ENCODE results near the gene TRAPPC3L. TPM values are rescaled to one million over a fixed set of nuclear protein-coding genes. Genes with fewer than 3 reads are reported as not detected.

TRAPPC3L gene
- total and polyA plus RNA-seq, 9 of the 15 experiments (the other 6 are each of a cell fraction or from before 2014, with no cell fraction given): not detected

DNA sequence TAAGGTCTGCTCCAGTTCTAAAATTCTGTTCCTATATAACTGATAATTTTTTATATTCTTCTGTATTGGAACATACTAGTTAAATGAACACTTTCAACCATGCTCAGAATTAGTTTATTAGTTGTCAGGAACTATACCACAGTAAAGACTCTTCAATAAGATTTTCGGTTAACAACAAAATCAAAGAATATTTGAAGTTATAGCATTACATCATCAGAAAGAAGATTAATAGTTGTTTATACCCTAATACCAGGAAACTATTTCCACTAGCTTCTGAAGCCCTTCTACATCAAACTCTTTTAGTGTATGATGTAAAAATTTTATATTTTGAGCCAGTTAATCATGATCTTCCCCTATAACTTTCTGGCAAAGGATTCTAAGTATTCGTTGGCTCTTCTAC lies 14.6 kb upstream of the TRAPPC3L start:
- intact Hi-C loops (cut with micrococcal nuclease): loop anchor here (2.0 kb wide), 2 partner anchors 85 to 273 kb away; no protein-coding TSS in a partner anchor
- TF ChIP-seq ZNF444 (CRISPR knock-in tag; IDR thresholded peaks at IDR 0.05) (no peak), FOXK2 (conservative IDR thresholded peaks at IDR 0.05 in 1 of 2, IDR thresholded peaks at IDR 0.05 in 1 of 2; ENCODE audit: low read depth in 2 of 2) (no peak), SMARCC2 (IDR thresholded peaks at IDR 0.05; ENCODE audit: low read depth) (no peak), E2F8 (IDR thresholded peaks at IDR 0.05; ENCODE audit: low read depth, partially characterized antibody) (no peak), ZNF146 (CRISPR knock-in tag; IDR thresholded peaks at IDR 0.05; ENCODE audit: unreplicated experiment) (no peak), ZNF23 (CRISPR knock-in tag; IDR thresholded peaks at IDR 0.05) (no peak), SMARCB1 (IDR thresholded peaks at IDR 0.05; ENCODE audit: insufficient read length, low read depth) (no peak), NFRKB (IDR thresholded peaks at IDR 0.05; ENCODE audit: low read depth) (no peak), PCBP2 (IDR thresholded peaks at IDR 0.05; ENCODE audit: low read depth, low read length, poor library complexity, severe bottlenecking) (no peak), MNT (conservative IDR thresholded peaks at IDR 0.05) (no peak), U2AF2 (optimal IDR thresholded peaks at IDR 0.05; ENCODE audit: low read depth, low read length) (no peak), PTBP1 (IDR thresholded peaks at IDR 0.05; ENCODE audit: low read depth, low read length) (no peak)
- CTCF ChIA-PET (ENCODE audit: low intra/inter-chr PET ratio): interaction anchor here (1.8 kb wide), 2 partner anchors 24 to 342 kb away, joined by 5 to 7 read pairs; no protein-coding TSS in a partner anchor

More for the DNA sequence above, 14.6 kb upstream of the TRAPPC3L start:
- FAIRE-seq (no peak), ATAC-seq (no peak), DNase-seq (ENCODE audit: extremely low read depth in 1 of 4, low spot score in 3 of 4) (no peak)
- H2AFZ ChIP-seq (ENCODE audit: low read depth, low read length): no peak overlapping the region
- in situ Hi-C loops (cut with MboI): no loop called here
- H3K4me3 ChIP-seq: no peak overlapping the region
- peaks cover 15 to 16% of the 10 kb centered on the region in 2 experiments; a peak in 4 of 5 replicates for H3K4me1 ChIP-seq (replicated peaks in 1 of 2; ENCODE audit: control insufficient read depth in 2 of 2, insufficient read depth in 2 of 2, low read length in 2 of 2)
- POLR2A ChIA-PET: interaction anchor here (1.3 kb wide), 1 partner anchor 22 kb away, joined by 3 read pairs; no protein-coding TSS in a partner anchor
- 47% methylated on average over 2 of the region's 2 CpGs for WGBS (ENCODE audit: insufficient coverage, low coverage, missing lambda C conversion rate)
- no peaks in the 10 kb centered on the region for H3K36me3 ChIP-seq (ENCODE audit: control insufficient read depth, insufficient read depth, low read length)
- H3K9ac ChIP-seq (ENCODE audit: insufficient read depth in 1 of 2, low read depth in 2 of 2, low read length in 2 of 2): no peak overlapping the region
- H3K9me3 ChIP-seq (replicated peaks; ENCODE audit: control insufficient read depth, insufficient read depth, low read depth, low read length): no peaks in the 10 kb centered on the region
- H4K20me1 ChIP-seq (replicated peaks; ENCODE audit: control insufficient read depth, insufficient read depth, low read length): no peaks in the 10 kb centered on the region
- no peaks in the 10 kb centered on the region for H3K27me3 ChIP-seq (ENCODE audit: control insufficient read depth in 2 of 2, insufficient read depth in 2 of 2, low read length in 2 of 2)
- no peak overlapping the region for H3K27ac ChIP-seq (ENCODE audit: extremely low read depth, low read depth, low read length)
- no TSS peak for BruUV-seq (replicated peaks)
- H3K9me1 ChIP-seq (ENCODE audit: control insufficient read depth, insufficient read depth, low read length): no peaks in the 10 kb centered on the region
- H3K4me2 ChIP-seq (ENCODE audit: insufficient read depth, low read length): no peak overlapping the region
- H3K79me2 ChIP-seq (ENCODE audit: control insufficient read depth, insufficient read depth, low read length): no peaks in the 10 kb centered on the region
